Epithelial cell of prostate (primary cell): ENCODE data around the gene QRSL1.
"Not testable (repeated sequence)": the region's sequence is repeated elsewhere in the genome, so short reads cannot be mapped to it uniquely, and the experiment has no call there.

Experiments used
- DNase-seq: peaks from one replicate; pipeline ENCODE4 v3.0.0-alpha.2; 2011; ENCODE audit warnings: low read depth, low spot score
- H3K27ac ChIP-seq: fragments of 450-650 bp; 2 replicates; pipeline ENCODE4 v1.5.1; 2017; ENCODE audit warnings: mild to moderate bottlenecking

Gene QRSL1, protein sequence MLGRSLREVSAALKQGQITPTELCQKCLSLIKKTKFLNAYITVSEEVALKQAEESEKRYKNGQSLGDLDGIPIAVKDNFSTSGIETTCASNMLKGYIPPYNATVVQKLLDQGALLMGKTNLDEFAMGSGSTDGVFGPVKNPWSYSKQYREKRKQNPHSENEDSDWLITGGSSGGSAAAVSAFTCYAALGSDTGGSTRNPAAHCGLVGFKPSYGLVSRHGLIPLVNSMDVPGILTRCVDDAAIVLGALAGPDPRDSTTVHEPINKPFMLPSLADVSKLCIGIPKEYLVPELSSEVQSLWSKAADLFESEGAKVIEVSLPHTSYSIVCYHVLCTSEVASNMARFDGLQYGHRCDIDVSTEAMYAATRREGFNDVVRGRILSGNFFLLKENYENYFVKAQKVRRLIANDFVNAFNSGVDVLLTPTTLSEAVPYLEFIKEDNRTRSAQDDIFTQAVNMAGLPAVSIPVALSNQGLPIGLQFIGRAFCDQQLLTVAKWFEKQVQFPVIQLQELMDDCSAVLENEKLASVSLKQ

DNA sequence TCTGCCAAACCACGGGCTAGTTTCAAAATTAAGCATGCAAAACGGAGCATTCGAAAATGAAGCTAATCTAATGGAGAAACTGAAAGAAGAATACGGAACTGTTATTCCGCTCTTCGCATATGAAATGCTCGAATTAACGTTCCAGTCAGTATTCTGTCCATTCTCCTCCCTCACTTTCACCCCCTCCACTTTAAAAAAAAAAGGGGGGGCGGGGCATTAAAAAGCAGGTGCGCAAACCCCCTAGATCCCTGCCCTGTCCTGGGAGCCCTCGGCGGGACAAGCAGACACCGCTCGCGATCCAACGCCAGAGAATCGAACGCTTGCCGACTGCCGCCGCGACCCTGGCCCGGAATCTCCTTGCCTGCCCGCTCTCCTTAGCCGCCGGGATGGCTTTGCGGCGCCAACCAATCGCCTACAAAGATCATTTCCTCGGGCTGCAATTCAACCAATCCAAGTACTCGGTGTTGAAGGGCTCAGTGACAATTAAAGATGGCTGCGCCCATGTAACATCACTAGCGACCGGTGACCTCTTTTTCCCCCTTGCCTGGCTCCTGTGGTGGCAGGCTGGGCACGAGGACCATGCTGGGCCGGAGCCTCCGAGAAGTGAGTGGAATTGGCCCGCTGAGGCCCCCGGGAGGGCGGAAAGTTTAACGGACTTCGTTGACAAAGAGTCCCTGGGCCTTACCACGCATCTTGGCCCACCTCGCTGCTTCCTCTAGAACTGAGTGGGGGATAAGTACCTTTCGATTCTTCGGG, at the start of gene QRSL1, which contains the start of gene RTN4IP1:
Gene QRSL1 (plus strand): TSS at position 476 of the 756 bp plus-strand sequence. CDS start 104 bp downstream, at position 580.
Gene RTN4IP1 (minus strand): TSS at position 396 of the 756 bp plus-strand sequence. CDS start 477 bp downstream, outside the sequence.
- peak within 1 kb of the TSS; percentile 45 for H3K27ac ChIP-seq
- DNase-seq, result peak; percentile 69

DNA sequence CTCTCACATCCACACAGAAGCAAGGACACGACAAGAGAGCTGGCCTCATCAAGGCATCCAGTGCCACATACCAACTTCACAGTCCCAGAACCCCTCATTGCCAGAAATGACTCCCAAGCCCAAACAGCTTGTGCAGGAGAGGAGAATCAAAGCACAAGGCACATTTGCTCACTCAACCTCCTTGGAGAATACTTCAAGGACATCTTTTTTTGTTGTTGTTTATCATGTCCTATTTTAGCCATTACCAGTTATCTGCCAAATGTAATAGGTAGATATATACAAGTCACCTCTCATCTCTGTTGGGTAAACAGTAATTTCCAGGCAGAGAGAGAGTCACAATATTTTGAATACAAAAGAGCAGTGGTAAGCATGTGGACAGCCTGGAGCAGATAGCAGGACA, 47.9 kb upstream of the QRSL1 start:
- H3K27ac ChIP-seq, result no peak overlapping the region
- DNase-seq, result no peak

DNA sequence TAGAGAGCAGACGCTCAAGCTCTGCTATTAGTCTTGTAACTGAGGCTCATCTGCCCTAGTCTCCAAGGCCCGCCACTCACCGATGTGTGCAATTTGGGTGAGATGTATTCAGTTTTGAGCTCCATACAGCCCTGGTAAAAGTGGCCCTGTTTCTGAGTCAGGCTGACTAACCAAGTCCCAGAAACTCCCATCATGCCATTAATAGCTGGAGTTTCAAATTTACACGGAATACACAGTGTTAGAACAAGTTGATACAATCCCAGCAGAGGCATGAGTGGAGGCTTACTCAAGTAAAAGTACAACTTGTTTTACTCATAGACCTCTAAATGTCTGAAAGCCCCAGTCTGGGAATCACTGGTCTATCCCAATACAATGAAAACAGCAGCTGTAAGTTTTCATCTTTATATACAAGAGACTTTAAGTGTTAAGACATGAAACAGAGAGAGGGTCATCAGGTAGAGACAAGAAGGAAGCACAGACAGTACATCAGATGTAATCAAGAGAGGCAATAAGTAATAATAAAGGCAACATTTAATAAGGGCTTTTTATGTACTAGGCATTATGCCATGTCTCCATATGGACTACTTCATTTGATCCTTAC, 42.5 kb upstream of the QRSL1 start:
- peak overlapping the region; percentile 40 for H3K27ac ChIP-seq
- DNase-seq, result peak; percentile 54

DNA sequence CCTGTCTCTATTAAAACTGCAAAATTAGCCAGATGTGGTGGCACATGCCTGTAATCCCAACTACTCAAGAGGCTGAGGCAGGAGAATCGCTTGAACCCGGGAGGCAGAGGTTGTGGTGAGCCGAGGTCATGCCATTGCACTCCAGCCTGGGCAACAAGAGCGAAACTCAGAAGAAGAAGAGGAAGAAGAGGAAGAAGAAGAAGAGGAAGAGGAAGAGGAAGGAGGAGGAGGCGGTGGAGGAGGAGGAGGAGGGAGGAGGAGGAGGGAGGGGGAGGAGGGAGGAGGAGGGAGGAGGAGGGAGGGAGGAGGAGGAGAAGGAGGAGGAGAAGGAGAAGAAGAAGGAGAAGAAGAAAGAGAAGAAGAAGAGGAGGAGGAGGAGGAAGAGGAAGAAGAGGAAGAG, 40.4 kb upstream of the QRSL1 start:
- DNase-seq, H3K27ac ChIP-seq: not testable (repeated sequence)

DNA sequence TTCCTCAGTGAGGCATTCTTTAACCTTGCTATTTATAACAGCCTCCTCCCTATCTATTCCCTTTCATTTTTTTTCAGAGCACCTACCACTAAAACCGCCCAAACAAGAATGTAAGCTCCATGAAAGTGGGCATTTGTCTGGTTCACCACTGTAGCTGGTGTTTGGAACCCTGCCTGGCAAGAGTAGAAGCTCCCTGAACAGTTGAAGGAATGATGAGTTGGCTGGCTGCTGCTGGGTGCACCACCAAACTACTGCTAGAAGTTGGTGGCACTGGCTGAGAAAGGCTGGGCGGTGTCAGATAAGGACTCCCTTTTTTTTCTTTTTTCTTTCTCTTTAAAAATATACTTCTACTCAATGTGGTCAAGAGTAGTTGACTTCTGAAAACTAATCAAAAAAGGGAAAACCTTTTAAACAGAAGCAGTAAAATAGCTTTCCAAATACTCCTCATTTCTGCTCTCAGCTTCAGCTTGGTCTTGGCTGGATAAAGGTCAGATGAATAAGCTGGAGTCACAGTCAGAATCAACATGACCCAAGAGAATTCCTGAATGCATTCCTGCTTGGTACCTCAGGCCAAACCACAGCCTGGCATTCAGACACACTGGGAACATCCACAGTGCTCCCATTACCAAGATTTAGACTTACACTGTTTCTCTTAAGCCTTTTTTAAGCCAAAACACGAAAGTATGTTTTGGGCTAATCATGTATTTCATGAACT, 38.1 kb upstream of the QRSL1 start:
- no peak for DNase-seq
- H3K27ac ChIP-seq, result peak overlapping the region; percentile 13

DNA sequence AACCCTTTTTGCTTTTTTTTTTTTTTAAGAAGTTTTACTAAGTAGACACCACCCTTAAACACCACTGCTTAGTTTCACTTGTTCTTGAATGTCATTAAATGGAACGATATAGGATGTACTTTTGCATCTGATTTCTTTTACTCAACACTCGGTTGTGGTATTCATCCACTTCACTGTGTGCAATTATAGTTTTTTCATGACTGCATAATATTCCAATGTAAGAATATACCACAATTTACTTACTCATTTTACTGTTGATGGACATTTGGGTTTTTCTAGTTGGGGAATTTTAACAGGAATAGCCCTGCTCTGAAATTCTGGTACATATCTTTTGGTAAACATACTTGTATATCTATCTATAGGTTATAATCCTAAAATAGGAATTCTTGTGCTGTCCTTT, 29.9 kb upstream of the QRSL1 start:
- no peak overlapping the region for H3K27ac ChIP-seq
- DNase-seq, result no peak

DNA sequence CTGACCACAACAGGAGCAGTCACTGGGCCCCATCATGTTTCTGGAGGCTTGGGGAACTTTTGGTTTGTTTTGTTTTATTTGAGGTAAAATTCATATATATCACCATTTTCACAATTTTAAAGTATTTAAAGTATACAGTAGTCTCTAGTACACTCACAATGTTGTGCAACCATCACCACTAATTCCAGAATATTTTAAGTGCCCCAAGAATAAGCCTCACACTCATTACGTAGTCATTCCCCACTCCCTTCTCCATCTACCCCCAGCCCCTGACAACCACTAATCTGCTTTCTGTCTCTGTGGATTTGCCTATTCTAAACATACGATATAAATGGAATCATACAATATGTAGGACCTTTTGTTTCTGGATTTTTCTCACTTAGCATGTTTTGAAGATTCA, 29.0 kb upstream of the QRSL1 start:
- DNase-seq, result no peak
- H3K27ac ChIP-seq, result no peak overlapping the region

DNA sequence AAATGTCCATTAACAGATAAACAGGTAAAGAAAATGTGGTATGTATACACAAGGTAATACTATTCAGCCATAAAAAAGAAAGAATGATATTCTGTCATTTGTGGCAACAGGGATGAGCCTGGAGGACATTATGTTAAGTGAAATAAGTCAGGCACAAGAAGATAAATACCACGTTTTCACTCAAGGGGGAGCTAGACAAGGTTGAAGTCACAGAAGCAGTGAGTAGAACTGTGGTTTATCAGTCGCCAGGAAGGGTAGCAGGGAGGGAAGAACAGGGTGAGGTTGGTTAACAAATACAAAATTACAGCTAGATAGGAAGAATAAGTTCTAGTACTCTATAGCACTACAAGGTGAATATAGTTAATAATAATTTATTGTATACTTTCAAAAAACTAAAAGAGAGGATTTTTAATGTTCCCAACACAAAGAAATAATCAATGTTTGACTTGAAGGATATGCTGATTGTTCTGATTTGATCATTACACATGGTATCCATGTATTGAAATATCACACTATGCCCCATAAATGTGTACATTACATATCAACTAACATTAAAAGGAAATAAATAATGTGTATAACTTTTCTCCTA, 21.2 kb upstream of the QRSL1 start:
- no peak overlapping the region for H3K27ac ChIP-seq
- no peak for DNase-seq

DNA sequence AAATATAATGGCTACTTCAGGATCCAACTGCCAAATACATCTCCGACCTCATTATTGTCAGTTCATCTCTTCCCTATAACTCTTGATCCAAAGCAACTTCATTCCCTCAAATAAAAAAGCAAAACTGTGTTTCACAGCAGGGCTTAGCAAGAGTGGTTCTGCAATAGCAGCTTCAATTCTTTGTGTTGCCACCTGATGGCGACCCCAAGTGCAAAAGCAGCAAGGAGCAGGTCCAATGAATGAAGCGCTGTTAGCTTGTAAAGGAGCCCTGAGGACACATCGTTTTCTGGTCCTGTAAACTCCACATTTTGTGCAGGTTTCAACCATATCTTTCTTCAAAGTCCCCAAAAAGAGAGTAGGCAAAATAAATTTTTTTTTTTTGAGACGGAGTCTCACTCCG, 19.7 kb upstream of the QRSL1 start:
- DNase-seq, result no peak
- H3K27ac ChIP-seq, result no peak overlapping the region

DNA sequence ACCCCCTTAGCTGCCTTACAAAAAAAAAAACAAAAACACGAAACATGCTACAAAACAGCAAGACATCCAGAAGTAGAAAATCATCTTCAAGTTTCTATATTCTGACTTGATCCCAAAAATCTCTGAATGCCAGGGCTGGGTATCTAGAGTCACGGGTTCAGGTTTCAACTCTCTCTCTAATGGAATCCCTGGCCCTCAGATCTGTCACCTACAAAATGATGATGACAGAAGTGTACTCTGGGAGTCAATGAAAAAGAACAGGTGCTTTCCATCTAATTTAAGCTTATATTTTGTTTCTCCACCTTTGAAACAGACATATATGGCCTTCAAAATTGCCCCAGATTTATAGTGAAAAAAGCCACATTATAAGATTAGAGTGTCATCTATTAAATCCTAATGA, 18.3 kb upstream of the QRSL1 start:
- no peak overlapping the region for H3K27ac ChIP-seq
- DNase-seq, result no peak

DNA sequence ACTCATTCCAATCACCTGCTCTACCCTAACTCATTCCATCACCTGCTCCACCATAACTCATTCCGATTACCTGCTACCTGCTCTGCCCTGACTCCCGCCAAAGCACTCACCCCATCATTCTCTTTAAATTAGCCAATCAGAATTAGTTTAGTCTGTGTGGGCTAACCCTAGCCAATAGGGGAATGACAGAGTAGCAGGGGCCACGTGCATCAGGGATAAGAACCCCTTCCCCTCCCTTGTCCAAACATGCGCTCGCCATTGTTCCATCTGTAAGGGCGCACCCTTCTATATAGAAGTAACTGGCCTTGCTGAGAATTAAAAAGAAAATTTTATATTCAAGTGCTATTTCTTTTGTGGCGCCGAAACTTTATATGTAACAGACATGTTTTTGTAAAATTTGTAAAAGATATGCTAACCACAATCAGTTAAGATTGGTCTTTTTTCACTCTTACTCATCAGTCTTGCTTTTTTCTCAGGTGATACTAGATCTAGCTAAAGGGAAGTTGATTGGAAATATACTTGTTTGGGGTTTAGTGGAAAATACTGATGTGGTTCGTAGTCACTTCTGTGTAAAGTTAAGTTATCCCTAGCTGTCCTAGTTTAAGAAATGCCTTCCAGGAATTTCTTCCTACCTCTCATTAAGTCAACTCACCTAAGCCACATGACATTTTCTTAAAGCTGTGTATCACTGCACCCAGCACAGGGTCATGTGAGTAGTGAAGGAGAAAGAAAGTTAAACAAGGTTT, 16.5 kb upstream of the QRSL1 start:
- no peak overlapping the region for H3K27ac ChIP-seq
- no peak for DNase-seq

DNA sequence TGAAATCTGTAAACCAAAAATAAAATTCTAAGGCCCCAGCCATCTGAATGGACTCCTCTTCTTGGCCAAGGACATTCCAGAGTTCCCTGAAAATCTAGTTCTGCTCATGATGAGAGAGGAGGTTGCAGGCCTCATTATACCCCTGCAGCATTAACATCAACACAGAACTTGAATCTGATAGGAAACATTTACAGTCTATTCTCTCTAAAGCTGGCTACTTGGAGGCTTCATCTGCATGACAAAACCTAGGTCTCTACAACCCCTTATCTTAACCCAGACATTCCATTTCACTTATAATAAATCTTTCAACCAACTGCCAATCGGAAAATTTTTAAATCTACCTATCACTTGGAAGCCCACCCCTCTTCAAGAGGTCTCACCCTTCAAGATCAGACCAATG, 15.8 kb upstream of the QRSL1 start:
- no peak overlapping the region for H3K27ac ChIP-seq
- no peak for DNase-seq

DNA sequence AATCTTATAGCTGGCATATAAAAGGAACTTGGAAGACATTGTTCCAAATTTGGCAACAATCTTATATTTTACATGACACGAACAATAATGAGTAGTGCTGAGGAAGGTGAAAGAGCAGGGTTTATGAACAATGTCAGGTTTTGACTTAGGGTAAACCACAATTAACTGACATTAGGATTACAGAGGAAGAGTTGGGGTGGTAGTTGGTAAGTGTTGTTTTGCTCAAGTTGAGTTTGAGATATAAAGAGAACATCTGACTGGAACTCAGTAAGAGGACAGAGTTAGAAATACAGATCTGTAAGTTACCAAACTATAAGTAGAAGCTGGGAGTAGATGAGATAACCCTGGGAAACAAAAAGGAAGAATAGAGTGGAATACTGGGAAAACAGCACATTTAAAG, 15.2 kb upstream of the QRSL1 start:
- H3K27ac ChIP-seq, result no peak overlapping the region
- DNase-seq, result no peak

DNA sequence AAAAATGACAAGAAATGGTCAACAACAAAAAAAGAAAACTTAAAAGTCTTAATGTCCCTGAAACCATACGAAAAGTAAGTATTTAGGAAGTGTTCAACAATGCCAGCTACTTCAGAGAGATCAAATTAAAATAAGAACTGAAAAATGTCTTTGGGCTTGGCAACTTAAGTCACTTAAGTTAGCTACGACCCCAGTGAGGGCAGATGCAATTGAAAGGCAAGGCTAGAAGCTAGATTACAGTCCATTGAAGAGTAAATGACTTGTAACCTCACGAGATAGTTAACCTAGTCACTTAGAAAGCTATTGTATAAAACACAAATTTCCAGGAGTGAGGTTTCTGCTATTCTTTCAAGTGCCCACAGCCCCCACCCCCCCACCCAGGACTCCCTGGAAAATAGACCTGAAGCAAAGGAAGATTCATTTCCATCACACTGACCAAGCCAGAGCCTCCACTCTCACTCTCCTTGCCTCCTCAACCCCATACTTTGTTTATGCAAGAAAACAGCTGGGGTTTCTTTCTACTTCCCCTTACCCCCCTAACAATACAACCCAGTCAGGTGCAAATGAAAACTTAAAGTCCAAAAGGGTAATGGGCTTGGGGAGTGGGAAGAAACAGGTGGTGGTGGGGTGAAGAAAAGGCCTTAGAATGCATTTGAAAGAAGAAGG, 14.7 kb upstream of the QRSL1 start:
- no peak for DNase-seq
- H3K27ac ChIP-seq, result no peak overlapping the region

DNA sequence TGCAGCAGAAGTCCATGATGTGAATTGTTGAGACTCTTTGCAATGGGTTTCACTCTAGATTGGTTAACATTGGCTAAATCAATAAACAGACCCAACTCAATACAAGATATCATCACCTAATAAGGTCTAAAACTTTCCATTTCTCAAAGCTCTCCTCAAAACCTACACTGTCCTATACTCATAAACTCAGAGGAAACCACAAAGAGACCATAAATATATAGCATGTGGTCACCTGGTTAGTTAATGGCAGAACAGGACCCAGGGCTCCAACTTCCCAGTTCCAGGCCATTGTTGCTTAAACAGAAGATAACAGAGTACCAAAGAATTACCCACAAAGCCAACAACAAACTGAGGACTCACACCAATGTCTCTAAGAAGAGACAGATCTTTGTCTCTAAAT, 12.1 kb upstream of the QRSL1 start:
- no peak for DNase-seq
- H3K27ac ChIP-seq, result no peak overlapping the region

DNA sequence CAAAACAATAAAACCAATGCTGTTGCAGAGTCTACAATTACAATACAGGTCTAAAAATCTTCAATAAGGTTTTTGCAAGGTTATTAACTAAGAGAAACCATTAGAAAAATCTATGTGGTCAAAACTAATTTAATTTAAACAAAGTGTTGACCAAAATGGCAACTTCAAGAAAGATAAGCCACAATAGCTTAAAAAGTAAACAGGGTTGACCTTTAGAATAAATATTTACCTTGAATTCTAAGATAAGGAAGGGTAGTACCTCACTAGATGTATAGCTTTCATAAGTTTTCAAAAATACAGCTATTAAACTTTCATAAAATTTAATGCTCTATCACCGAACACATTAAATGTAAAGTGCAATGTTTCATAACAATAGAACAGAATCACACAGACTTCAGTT, 11.5 kb upstream of the QRSL1 start:
- H3K27ac ChIP-seq, result no peak overlapping the region
- no peak for DNase-seq

DNA sequence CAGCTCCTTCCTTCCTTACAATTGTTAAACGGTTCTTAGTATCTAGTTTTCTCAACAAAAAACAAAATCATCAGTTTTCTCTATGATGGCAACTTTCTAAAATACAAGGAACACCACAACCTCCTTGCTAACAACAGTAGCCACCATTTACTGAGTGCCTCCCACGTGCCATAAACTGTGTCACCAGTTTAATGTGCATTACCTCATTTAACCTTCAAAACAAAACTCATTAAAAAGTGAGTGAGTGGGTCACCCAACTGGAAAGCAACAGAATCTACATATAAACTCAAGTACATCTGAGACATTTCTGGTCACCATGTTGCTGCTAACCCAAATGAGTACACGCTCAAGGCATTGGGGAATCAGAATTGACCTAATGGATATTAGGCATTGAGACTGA, 11.1 kb upstream of the QRSL1 start:
- no peak for DNase-seq
- H3K27ac ChIP-seq, result no peak overlapping the region

DNA sequence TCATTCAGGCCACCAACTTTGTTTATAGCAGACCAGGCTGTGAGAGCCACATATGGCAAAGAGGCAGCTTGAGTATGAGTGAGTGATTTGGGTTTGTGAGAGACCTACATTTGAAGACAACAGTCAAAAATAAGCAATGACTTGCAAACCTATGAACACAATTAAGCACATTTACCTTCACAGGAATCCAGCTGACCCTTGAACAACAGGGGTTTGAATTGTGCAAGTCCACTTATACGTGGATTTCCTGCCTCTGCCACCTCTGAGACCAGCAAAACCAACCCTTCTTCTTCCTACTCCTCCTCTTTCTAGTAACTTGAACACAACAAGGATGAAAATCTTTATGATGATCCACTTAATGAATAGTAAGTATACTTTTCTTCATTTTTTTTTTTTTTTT, 10.2 kb upstream of the QRSL1 start:
- no peak overlapping the region for H3K27ac ChIP-seq
- no peak for DNase-seq
